HG03066 (cell line): ENCODE data around the gene ULK2.

ENCODE experiments used
- ATAC-seq: cut with Tn5 transposase; IDR thresholded peaks from one replicate; pipeline ENCODE4 v1.9.1; 2021; ENCODE audit warnings: low read depth; ENCODE audit not compliant: unreplicated experiment

The ULK2 gene

DNA sequence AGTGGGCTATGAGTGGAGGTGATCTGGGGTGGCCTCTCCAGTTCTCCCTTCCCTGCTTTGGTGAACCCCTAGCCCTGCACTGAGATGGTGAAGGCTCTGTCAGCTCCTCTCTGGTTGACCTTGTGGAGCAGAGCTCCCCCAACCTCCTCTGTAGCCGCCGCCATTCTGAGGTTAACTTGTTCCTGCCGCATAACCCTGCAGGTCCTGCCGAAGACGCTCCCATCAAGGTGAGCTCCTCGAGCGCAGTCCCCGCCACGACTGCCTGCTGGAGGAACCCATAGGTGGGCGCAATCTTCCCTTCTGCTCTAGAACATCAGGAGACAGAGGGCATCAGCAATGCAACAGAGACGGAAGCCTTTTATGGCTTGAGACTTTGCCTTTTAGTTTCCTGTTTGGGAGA lies 136.1 kb downstream of the ULK2 start:
- ATAC-seq: no peak

DNA sequence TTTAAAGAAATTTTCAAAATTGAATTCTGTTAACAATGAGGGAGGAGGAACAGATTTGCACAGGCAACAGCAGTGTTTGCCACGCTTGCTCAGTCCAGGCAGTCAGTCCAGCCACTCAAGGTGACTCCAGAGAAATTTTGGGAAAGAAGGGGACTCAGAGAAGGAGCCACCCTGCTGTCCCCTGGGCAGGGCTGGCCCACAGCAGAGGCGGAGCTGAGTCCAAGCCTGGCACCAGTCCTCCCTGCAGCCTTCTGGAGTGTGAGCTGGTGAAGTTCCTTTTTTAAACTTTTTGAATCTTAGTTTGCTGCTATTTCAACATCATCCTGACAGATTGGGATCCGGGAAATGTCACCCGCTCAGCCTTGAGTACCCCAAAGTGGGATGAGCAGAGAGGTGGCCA lies 136.9 kb downstream of the ULK2 start:
- no peak for ATAC-seq

DNA sequence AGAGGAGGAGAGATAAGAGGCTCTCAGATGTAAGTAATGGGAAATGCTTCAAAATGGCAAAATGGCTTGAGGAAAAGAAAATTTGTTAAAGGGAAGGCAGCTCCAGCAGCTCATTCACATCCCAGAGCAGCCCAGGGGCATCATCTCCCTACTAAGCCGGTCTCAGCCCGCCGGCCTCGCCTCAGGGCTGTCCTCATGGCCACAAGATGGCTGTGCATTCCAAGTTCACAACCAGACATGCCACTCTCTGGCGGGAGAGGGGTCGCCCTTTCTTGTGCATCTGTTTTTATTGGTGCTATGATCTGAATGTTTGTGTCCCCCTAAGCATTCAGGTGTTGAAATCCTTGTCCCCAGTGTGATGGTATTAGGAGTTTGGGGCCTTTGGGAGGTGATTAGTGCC lies 137.8 kb downstream of the ULK2 start:
- no peak for ATAC-seq

DNA sequence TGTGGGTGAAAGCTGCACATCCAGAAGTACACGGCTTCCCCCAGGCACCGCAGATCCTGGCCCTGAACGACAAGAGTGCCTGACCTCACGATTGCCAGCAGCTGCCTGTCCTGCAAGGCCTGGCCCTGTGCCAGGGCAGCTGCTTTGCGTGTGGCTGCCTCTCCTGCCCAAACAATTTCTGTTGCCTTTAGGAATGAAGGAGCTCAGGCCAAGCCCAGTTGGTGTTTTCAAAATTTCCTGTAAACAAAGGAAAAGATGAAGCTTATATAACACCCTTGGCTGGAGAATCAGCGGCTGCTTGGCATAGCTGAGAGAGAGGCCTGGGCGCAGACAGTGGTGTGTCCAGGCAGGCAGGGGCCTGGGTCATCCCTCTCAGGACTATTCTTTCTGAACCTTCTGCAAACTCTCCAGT lies 139.6 kb downstream of the ULK2 start:
- no peak for ATAC-seq

DNA sequence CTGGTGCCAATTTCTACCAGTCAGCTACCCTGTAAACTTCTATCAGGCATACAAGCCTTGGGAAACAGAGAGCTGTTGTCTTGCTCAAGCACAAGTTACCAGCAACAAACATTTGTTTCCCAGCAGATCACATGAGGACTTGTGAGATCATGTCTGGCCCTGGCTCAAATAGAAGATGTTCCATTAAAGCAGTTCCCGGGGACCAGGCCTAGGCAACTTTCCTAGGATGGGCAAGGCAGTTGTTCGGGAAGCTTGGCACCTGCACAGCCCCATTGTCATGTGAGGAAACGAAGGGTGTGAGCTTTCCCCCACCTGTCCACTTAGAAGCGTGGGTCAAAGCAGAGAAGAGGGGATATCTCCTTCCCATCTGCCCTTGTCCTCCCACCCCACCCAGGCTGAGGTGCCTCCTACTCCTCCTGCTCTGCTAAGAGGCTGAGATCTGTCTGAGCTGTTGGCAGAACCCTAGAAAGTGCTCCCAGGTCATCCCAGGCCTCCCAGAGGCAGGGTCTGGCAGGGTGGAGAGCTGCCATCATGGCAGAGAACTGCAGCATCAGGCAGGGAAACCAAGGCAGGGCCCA lies 140.1 kb downstream of the ULK2 start:
- ATAC-seq: no peak

DNA sequence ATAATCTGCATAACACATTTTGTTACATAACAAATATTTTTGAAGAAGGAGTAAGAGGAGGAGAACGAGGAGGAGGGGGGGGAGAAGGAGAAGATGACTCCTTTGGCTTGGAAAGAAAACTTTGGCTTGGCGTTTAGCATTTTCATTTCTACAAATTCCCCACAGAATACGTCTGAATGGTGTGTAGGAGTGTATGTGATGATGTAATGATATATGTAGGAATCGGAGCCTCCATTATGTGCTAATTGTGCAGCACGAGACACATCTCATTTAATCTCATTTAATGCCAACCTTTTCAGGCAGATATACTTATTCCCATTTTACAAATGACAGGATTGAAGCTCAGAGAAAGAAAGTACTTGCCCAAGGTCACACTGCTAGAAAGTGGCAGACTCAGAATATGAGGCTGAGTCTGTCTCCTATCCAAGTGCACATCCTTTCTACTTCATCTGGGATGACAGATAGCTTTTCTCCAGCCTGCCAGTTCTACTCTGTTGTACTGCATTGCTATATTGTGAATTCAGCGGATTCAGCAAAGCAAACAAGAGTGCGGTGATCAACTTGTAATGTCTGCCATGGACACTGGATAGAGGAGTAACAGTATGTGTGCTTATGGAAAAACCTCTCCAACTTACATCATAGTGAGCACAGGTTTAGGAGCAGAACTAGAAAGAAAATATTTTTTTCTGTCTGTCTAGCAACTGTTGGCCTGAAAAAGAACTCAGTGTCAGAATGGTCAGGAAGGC lies 140.9 kb downstream of the ULK2 start:
- no peak for ATAC-seq

DNA sequence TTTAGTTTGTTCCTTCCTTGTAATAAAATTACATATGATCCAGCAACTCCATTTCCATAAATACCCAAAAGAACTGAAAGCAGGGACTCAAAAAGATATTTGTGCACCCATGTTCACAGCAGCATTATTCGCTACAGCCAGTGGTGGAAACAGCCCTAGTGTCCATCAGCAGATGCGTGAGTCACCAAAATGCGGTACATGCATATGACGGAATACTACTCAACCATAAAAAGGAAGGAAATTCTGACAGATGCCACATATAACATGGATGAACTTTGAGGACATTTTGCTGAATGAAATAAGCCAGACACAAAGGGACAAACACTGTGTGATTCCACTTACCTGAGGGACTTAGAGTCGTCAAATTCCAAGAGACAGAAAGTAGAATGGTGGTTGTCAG lies 142.2 kb downstream of the ULK2 start:
- ATAC-seq: no peak

DNA sequence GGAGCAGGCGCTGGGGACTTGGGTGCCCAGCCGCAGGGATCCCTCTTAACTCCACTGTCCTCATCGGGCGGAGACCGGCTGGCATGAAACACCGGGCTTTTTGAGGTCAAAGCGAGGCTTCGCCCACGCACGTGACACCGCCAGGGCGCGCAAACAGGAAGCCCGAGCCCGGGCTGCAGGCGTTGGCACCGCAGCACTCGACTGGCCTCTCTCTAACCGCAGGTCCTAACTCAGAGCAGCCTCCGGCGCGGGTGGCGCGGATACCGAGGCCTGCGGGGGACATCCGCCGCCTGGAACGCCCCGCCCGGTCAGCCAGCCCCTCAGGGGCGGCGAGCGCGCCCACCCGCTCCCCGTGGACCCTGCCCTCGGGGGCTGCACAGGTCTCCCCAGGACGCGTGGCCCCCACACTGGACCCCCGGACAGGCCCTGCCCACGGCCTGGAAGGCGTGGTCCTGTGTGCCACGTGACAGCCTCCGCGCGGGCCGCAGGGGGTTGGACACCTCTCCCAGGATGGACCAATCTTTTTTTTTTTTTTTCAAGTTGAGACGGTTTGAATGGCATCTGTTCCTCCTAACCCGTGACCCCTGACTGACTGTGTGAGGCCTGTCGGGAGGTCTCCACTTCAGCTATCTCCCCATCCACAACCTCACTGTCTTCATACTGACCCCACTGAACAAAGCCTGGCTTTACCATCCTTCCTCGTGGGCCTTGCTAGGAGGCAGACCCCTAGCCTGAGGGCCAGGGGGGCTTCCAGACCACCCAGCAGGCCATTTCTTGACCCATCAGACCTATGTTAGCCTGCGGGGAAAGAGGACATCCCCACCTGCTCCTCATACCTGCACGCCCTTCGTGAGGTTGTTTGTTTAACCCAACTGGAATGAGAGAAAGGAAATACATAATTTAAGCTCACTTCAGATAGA lies 143.0 kb downstream of the ULK2 start:
- no peak for ATAC-seq

DNA sequence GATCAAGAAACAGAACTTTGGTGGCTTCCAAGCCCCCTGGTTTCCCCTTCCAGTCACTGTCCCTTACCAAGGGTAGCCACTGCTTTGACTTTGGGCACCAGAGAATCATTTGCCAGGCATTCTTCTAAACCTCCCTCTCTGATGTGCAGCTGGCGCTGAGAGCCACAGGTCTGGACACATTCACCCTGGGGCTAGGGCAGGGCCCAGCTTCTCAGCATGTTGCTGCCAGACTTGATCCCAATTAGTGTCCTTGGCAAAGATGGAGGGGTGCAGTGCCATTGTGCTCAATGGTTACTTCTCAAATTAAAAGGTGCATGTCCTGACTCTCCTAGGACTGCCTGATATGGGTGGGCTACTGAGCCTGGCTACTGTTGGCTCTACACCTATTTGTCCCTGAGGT lies 143.8 kb downstream of the ULK2 start:
- ATAC-seq: no peak
